NCI-H2107 treated with DMSO at 0.1 percent for 48 hours (cell line): ENCODE results near the gene LEMD1.
"Not testable (repeated sequence)": the region's sequence is repeated elsewhere in the genome, so short reads cannot be mapped to it uniquely, and the experiment has no call there.

Experiments
- DNase-seq: peaks from one replicate; lab custom pipeline; 2025; ENCODE audit not compliant: unreplicated experiment; lab: John Stamatoyannopoulos, UW

LEMD1 gene

GRCh38 chr1:205430696-205431305, 8.9 kb upstream of the LEMD1 start:
- DNase-seq = no peak

DNA sequence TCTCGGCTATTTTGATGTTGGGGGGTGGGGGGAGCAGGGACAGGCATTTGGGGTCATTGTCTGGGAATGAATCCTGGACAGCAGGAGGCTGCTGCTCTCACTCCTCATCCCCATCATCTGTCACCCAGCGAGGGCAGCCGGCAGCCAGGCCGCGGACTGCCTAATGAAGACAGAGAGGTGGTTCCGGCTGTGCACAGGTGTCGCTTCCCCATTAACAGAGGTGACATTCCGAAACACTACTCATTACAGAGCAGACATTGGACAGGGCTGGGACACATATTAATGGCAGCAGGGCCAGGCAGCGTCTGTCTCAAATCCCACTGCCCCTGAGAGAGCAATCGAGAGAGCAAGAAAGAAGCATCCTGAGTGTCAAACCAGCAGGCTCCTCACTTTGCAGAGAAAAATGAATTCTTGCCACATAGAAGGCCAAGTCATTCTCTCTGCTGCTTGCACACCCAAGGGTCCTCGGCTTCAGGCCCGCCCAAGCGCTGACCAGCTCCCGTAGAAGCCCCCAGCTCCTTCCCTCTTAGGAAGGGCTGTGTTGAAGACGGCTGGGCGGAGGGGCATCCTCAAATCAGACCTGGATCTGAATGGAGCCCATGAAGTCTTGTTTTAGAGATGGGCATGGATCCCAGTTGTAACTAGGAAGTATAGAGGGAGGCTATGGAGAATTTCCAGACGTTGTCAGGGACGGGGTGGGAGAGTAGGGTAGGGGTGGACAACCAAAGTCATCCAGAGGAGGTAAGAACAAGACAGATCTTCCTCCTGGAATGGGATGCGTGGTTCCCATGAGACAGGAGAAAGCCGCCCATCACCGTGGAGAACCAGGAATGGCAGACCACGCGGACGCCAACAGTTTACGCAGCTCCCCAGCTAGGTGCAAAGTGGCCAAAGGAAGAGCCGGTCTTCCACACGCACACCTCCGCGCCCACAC, 8.2 kb upstream of the LEMD1 start:
- DNase-seq = no peak

GRCh38 chr1:205424901-205425600, 3.2 kb upstream of the LEMD1 start:
- DNase-seq = no peak

- DNase-seq = no peak
Measured at GRCh38 chr1:205423814-205424399, 2.1 kb upstream of the LEMD1 start.

GRCh38 chr1:205422993-205423642, 1.3 kb upstream of the LEMD1 start:
- DNase-seq = peak; percentile 72

DNA sequence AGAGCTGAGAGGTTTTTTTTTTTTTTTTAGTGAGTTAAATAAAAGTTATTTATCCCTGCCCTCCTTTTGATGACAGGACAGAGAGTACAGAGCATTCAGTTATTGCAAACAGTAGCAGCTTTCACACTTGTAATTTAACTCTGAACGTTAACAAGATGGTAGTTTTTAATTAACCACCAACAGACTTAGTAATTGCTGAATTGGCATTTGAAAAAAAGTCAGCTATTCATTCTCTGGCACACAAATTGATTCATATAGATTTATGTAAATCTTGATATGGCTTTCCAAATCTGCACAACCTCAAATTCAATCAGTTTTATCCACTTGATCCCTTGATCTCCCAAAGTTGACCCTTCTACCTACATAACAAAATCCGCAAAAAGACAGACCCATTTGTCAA, 918 bp downstream of the LEMD1 start:
- DNase-seq = no peak

- no peak for DNase-seq
Measured at GRCh38 chr1:205417870-205418635, 3.8 kb downstream of the LEMD1 start.

- DNase-seq = no peak
Measured at GRCh38 chr1:205416322-205416721, 5.5 kb downstream of the LEMD1 start.

GRCh38 chr1:205410581-205411298, 11.1 kb downstream of the LEMD1 start:
- DNase-seq = no peak

- no peak for DNase-seq
Measured at GRCh38 chr1:205407970-205408369, 13.9 kb downstream of the LEMD1 start.

GRCh38 chr1:205406252-205406651, 15.6 kb downstream of the LEMD1 start:
- not testable (repeated sequence) for DNase-seq

DNA sequence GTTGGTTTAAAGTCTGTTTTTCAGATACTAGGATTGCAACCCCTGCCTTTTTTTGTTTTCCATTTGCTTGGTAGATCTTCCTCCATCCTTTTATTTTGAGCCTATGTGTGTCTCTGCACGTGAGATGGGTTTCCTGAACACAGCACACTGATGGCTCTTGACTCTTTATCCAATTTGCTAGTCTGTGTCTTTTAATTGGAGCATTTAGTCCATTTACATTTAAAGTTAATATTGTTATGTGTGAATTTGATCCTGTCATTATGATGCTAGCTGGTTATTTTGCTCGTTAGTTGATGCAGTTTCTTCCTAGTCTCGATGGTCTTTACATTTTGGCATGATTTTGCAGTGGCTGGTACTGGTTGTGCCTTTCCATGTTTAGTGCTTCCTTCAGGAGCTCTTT, 17.4 kb downstream of the LEMD1 start:
- not testable (repeated sequence) for DNase-seq

DNA sequence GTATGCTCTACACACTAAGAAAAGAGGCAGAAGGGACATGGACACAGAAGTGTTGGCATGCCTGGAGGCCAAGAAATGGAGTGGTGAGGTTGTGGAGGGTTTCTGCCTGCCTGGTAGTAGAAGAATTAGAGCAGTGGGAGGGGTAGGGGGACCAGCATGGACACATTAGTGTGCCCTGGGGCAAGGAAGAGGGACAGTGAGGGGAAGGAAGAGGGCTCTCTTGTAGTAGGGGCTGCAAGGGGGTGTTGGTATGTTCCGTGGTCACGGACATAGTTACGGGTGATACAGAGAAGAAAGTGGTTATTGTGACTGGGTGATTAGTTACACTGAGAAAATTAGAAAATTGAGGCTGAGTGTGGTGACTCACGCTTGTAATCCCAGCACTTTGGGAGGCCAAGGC, 23.3 kb downstream of the LEMD1 start:
- DNase-seq = no peak

- peak; percentile 95 for DNase-seq
Measured at GRCh38 chr1:205396967-205397616, 24.8 kb downstream of the LEMD1 start.

- DNase-seq = no peak
Measured at GRCh38 chr1:205395616-205396015, 26.2 kb downstream of the LEMD1 start.

DNA sequence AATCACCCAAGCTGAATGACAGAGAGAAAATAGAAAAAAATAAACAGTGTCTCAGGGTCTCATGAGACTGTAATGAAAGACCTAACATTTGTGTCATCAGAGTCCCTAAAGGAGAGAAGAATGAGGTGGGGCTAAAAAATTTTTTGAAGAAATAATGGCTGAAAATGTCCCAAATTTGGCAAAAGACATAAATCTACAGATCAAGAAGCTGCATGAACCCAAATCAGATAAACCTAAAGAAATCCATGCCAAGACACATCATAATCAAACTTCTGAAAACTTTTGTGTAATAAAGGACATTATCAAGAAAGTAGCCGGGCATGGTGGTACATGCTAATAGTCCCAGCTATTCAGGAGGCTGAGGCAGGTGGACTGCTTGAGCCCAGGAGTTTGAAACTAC, 29.2 kb downstream of the LEMD1 start:
- DNase-seq = no peak

- no peak for DNase-seq
Measured at GRCh38 chr1:205391386-205391785, 30.5 kb downstream of the LEMD1 start.

GRCh38 chr1:205387845-205388244, 34.0 kb downstream of the LEMD1 start:
- no peak for DNase-seq

- not testable (repeated sequence) for DNase-seq
Measured at GRCh38 chr1:205382990-205383389, 38.9 kb downstream of the LEMD1 start.
